Daoy (cell line): ENCODE results near the gene SLC5A2. TPM values are rescaled to one million over a fixed set of nuclear protein-coding genes. Genes with fewer than 3 reads are reported as not detected.
"Not testable (repeated sequence)": the region's sequence is repeated elsewhere in the genome, so short reads cannot be mapped to it uniquely, and the experiment has no call there.

ENCODE experiments used
- DNase-seq: peaks from one replicate; pipeline ENCODE4 v3.0.0-alpha.2; 2015; ENCODE audit warnings: low read depth
- total RNA-seq: library from RNA; depleted of rRNA; stranded (reverse); fragments of >200 nt; shearing (Covaris generic); gene quantifications from 2 replicates; pipeline ENCODE4 v1.2.3, GENCODE V29; 2014; rRNA removed

Gene SLC5A2
- not detected in 2 replicates for total RNA-seq

DNA sequence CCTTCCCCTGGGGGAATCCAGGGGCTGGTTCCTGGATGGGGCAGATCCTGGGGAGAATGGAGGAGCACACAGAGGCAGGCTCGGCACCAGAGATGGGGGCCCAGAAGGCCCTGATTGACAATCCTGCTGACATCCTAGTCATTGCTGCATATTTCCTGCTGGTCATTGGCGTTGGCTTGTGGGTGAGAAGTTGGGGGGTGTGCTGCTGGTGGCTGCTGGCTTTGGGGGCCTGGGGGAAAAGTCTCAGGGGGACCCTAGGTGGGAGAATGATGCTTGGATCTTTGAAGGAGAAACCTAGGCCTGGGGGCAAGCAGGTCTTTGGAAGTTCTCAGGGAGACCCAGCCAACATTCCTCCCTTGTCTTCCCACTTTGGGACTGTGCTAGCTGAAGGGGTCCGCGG lies at the start of gene SLC5A2:
SLC5A2 (plus strand) TSS at position 43 of the 400 bp plus-strand sequence; CDS start at position 57, 14 bp downstream.
- DNase-seq: no peak

DNA sequence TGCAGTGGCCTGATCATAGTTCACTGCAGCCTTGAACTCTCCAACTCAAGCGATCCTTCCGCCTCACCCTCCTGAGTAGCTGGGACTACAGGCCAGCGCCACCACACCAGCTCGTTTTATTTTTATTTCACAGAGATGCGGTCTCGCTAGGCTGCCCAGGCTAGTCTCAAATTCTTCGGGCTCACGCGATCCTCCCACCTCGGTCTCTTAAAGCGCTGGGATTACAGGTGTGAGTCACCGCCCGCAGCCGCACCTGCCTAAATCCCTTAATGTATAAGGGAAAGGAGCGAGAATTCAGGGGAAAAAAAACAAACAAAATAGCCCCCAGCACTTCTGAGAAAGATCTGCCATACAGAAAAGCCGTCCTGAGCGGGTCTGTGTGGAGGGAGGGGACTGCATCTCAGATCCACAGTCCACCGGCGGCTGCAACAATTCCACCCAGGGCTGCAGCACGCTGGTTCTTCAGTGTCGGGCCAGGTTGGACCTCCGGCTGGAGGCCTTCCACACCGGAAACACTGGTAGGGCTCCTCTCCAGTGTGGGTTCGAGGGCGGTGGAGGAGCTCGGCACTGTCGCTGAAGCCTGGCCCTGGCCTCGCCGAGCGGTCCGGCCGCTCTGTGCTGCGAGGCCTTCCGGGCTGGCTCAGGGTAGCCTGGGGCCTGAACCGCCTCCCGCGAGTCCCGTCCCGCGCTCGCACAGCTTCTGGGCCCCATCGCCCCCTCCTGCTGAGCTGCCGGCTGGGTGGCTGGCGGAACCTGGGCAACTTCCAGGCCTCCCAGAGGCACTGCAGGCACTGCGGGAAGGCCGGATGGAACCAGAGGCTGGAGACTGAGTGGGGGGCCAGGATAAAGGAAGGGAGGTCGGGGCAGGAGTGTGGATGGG lies 47.3 kb upstream of the SLC5A2 start:
- DNase-seq: no peak

DNA sequence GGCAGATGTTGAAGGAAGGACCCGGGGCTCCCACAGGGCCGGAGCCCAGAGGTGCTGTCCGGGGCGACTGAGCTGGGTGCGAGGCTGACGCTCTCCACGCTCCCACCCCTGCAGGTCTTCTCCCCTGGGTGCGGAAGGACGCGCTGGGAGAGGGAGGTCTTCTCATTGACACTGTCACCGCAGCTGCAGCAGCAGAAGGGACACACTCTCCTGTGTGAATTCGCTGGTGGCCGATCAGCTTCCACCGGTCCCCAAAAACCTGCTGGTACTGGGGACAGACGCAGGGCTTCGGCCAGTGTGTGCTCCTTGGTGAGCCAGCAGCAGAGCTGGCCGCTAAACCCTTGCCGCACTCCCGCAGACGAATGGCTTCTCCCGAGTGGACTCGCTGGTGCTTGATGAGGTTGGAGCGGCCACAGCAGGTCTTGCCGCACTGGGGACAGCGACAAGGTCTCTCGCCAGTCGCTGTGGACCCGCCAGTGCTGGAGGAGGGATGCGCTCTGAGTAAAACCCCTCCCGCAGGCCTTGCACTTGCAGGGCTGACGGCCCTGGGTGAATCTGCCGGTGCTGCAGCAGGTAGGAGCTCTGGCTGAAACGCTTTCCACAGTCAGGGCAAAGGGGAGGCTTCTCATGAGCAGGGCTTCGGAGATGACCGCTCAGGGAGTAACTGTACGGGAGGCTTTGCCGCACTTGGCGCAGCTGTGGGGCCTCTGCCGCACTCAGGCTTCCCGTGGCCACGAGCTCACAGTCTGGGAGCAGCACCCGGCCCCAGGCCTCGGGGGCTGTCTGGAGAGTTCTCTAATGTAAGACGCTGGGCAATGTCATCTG lies 46.5 kb upstream of the SLC5A2 start:
- DNase-seq: no peak

DNA sequence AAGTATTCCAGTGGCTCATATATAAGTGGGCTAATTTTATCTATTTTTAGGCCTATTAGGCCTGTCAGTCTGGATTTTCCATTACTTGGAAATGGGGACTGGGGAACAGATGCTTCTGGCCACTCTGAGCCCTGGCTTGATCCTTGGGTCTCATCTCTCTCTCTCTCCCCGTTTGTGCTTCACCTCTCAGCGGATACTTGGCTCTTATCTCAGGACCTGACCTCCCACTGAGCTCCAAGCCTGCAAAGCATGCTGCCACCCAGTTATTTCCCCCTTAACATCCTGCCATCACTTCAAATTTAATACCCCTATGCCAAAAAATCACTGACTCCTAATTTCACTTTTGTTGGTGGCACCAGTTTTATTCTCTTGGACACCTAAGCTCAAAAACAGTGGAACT lies 44.5 kb upstream of the SLC5A2 start:
- no peak for DNase-seq

DNA sequence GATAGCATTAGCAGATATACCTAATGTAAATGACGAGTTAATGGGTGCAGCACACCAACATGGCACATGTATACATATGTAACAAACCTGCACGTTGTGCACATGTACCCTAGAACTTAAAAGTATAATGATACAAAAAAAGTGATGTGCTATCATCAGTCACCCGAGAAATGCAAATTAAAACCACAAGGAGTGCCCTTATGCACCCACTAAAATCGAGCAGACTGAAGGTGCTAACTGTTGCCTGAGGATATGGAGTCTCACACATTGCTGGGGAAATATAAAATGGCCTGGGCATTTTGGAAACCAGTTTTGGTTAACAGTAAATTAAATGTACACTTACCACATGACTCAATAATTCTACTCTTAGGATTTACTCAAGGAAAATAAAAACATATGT lies 43.9 kb upstream of the SLC5A2 start:
- not testable (repeated sequence) for DNase-seq

DNA sequence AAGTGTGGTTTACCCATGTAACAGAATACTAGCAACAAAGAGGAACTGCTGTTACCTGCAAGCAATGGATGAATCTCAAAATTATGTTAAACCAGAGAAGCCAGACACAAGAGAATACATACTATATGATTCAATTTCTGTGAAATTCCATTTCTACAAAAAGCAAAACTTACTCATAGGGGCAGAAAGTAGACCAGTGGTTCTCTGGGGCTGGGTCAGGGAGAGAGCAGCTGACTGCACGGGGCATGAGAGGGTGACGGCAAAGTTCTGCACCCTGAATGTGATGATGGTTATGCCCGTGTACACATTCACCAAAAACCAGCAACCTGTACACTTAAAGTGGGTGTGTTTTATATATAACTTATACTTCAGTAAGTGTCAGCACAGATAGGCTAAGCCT lies 43.4 kb upstream of the SLC5A2 start:
- no peak for DNase-seq

DNA sequence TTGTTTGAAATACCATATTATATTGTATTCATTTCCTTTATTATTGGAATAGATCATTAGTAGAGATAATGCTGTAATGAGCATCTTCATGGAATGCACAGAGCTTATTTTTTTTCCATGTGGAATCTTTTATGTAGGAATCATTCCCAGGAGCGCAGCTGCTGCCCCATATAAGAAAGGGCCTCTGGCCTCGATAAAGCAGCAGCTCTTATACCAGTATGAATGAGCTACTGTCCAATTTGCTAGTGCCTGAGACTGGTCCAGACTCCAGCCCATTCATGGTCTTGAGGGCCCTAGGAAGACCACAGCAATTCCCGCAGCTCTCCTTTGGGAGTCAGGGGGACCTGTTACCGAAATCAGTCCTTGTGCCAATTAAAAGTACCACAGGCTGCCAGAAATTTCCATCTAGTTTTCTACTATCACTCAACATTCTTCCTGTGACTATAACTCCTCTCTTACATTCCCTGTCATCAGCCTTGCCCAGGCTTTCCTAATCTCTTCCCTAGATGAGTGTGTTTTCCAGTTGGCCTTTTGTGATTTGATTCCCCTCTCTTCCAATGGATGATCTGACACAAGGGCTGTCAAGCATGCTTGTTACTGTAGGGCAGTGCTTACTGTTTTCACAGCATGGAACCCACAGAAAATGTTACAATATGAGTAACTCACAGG lies 42.3 kb upstream of the SLC5A2 start:
- DNase-seq: no peak

DNA sequence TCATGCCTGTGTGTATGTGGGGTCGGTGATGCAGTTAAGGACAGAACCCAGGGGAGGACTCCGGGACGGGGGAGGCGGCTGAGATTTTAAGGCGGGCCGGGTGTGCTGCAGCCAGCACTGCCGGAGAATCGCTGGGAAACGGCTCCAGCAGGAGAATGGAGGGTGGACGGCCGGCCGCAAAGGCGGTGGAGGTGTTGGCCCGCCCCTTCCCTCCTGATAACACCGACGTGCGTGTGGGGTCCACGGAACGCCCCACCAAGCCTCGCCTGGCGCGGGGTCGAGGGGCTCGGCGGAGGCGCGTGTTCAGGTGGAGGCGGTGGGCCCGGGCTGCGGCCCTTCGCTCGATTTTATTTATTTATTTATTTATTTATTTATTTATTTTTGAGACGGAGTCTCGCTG lies 41.0 kb upstream of the SLC5A2 start:
- no peak for DNase-seq

DNA sequence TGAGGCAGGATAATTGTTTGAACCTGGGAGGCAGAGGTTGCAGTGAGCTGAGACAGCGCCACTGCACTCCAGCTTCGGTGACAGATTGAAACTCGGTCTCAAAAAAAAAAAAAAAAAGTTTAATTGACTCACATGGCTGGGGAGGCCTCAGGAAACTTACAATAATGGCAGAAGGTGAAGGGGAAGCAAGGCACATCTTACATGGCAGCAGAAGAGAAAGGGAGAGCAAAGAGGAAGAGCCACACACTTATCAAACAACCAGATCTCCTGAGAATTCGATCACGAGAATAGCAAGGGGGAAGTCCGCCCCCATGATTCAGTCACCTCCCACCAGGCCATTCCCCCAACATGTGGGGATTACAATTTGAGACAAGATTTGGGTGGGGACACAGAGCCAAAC lies 37.0 kb upstream of the SLC5A2 start:
- DNase-seq: not testable (repeated sequence)

DNA sequence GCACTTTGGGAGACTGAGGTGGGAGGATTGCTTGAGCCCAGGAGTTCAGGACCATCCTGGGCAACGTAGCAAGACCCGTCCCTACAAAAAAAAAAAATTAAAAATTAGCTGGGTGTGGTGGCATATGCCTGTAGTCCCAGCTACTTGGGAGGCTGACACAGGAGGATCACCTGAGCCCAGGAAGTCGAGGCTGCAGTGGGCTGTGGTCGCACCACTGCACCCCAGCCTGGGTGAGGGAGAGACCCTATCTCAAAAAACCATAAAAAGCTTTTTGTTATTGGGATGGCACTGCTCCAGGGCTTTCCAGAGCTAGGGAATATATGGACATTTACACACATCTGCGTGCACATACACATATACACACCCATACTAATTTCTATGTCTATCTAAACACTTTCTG lies 31.7 kb upstream of the SLC5A2 start:
- no peak for DNase-seq

DNA sequence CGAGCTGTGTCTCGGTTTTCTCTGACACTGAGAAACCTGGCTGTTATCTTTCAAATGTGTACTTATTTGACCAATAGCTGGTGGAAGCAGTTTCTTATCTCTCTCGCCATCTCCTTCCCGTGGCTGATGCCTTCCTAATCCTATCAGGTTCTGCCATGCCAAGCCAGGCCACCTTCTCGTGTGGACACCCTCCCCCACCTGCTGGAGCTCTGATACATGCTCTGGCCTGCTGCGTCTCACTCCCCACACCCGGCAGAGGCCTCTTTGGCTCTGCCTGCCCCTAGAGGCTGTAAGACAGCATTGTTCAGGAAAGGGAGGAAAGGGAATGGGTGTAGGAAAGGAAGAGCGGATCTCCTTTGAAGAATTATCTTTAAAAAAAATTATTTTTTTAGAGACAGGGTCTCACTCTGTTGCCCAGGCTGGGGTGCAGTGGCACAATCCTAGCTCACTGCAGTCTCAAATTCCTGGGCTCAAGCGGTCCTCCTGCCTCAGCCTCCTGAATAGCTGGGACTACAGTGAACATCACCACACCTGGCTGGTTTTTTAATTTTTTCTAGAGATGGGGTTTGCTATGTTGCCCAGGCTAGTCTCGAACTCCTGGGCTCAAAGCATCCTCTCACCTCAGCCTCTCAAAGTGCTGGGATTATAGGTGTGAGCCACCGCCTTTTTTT lies 31.1 kb upstream of the SLC5A2 start:
- peak; percentile 62 for DNase-seq

DNA sequence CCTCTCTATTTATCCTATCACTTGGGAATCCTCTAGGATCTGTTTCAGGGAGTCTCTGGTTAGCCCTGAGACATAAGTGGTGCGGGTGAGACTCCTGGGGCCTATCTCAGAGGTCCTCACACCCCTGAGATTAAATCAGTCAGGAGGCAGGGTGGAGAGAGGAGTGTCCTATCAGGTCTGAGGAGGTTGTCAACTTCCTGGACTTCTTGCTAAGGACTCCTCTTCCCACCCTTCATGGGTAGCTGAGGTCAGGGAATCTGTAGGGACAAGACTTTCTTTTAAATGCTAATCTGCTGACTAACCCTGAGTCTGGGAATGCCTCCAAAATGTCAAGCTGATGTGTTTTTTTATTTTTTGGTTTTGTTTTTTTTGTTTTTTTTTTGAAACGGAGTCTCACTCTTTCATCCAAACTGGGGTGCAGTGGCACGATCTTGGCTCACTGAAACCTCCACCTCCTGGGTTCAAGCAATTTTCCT lies 30.3 kb upstream of the SLC5A2 start:
- DNase-seq: peak; percentile 74

DNA sequence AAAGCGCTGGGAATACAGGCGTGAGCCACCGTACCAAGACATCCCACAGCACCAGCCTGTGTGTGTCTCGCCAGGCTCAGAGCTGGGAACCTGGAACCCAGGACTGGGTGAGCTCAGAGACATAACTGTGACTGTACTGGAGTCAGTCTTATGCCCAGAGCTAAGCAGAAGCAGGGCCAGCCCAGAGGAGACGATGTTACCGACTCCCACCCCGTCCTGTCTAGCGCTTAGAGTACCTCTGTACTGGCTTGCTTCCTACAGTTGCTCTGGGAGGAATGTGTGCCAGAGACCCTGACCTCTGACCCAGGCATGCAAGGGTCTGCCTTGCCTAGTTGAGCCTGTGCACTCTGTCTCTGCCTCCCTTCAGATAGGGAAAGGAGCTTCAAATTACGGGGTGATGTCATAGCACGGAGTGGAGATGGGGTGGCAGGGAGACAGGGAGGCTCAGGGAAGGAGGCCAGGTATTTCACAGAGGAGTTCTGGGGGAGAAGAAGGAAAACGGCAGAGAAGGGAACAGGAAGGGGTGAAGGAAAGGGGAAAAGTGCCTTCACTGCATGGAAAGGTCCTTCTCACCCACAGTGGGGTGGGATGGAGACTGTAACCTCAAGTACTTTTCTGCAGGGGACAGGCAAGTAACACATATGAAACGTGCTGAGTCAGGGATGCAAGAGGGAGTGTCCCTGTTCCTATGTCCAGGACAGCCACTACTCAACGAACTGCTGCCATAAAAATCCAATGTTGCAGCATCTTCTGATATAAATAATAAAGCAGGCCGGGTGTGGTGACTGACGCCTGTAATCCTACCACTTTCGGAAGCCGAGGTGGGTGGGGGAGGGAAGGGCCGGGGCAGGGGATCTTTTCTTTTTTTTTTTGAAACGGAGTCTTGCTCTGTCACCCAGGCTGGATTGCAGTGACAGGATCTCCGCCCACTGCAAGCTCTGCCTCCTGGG lies 29.4 kb upstream of the SLC5A2 start:
- DNase-seq: peak; percentile 36

DNA sequence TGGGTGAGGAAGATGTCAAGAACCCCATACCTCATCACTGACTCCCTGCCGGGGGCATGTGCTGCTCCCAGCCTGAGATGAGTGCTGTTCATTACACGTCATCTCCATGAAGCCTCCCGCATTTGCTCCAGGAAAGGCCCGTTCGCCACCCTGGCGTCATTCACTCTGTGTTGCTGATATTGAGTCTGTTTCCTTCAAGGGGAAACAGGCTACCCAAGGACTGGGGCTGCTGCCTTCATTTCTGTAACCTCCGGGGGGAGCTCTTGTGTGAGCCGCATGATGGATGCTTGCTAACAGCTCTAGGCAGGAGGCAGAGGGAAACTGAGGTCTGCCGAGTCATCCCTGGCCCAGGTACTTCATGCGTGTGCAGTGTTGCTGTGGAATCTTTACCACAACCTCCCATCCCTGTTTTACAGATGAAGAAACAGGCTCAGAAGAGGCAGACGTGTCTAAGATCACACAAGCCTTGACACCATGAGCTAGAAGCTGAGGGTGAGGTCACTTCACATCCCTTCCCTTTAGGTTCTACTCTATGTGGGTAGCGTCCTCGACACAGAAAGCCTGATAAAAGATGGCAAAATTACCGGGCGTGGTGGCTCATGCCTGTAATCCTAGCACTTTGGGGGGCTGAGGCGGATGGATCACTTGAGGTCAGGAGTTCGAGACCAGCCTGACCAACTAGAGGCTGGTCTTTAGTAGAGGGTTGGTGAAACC lies 27.2 kb upstream of the SLC5A2 start:
- no peak for DNase-seq

DNA sequence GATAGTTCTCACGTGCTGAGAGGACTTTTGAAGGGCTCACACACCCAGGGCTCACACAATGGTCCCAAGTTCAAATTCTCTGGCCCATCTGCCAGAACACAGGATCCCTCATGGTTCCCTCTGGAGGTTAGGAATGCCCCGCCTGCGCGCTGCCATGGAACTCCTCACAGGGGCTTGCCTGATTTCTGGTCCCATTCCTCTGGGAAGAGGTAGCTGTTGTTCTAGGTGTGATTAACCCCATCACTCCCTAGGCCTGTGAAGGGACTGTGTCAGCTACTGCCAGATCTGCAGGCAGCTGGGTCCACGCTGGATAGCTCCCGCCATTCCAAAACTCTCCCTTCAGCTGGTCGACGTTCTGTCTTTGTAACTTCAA lies 25.9 kb upstream of the SLC5A2 start:
- no peak for DNase-seq

DNA sequence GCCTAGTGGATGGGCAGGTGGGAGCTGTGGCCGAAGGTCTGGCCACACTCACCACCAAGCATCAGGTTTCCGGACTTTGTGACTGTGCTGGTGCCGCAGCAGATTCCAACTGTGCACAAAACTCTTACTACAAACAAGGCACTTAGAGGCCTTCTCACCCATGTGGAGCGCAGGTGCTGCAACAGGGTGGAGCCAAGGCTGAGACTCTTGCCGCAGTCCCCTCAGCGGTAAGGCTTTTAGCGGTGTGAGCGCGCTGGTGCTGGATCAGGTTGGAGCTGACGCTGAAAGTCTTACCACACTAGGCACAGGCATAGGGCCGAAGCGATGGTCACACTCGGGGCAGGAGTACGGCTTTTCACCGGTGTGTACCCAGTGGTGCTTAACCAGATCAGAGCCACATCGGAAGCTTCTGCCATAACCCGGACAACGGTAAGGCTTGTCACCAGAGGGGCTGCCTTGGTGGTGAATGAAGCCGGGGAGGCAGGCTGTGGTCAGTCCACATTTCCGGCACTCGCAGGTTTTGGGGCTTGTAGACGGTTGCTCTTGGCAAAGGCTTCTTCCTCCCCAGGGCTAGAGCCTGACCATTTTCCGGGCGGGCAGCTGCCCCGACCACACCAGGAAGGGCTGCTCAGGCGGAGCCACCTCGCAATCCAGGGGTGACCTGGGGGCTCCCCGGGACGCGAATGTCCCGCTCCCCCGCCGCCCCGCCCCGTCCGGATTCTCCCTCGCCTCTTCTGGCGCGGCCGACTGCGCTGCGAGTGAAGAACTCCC lies 24.7 kb upstream of the SLC5A2 start:
- peak; percentile 60 for DNase-seq

DNA sequence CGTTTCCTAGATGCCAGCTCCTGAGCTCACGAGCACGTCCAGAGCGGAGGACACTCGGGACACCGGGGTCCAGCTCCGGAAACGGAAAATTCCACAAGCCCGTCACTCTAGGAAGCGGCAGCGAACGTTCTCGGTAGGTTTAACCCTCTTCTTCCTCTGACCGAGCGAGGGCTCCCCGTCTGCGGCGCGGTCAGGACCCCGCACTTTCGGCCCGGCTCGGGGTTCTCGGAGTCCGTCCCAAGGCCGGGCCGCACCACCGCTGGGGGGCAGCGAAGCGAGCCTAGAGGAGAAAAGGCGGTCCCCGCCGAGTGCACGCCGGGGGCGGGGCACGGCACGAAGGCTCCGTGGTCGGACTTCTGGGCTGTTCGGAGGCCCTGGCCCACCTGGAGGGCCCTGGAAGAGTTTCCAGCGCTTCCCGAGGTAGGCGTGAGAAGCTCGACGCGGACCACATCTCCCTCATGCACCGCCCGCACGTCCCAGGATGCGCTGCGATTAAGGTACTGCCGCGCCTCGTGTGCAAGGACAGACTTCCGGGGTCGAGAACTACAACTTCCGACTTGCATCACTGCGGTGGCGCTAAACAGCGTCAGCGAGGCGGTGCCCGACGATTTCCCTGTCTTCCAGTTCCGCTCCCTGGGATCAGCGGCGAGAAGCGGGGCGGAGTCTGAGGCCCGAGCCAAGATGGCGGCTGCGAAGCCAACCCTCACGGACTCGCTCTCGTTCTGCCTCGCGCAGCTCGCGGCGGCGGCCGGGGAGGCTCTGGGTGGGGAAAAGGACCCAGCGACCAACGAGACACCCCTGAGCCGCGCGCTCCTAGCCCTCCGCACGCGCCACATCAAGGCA lies 23.9 kb upstream of the SLC5A2 start, which contains the start of gene ARMC5:
ARMC5 (plus strand) TSS at position 658 of the 843 bp plus-strand sequence; CDS start at position 682, 24 bp downstream.
- peak; percentile 98 for DNase-seq
